ENCODE results near the gene ADAT3.

ADAT3 gene

GRCh38 chr19:1905110-1905862, at the start of gene ADAT3, which contains the start of gene SCAMP4:
ADAT3 (plus strand) TSS chr19:1905399; CDS start chr19:1912048, 6,649 bp downstream.
SCAMP4 (plus strand) TSS chr19:1905399; CDS start chr19:1915020, 9,621 bp downstream.
- peak; percentile 88 for DNase-seq (ENCODE audit: low read depth, low spot score)
- H3K4me3 ChIP-seq: peak within 1 kb of the TSS; percentile 90
- peak within 1 kb of the TSS; percentile 90 for H3K9ac ChIP-seq (ENCODE audit: insufficient read length)
- TF ChIP-seq FOXP2 (optimal IDR thresholded peaks at IDR 0.05; ENCODE audit: control extremely low read depth, extremely low read length, insufficient read depth) (no peak), POLR2AphosphoS5 (IDR thresholded peaks at IDR 0.05; ENCODE audit: borderline replicate concordance, low read depth, low read length) (peak; percentile 88), EZH2 (IDR thresholded peaks at IDR 0.05) (no peak)
- H3K9me3 ChIP-seq (ENCODE audit: low read depth, low read length): no peaks in the 10 kb centered on the region
- H3K27ac ChIP-seq: peak within 1 kb of the TSS; percentile 85
- peaks cover 6% of the 10 kb centered on the region; the same call in 1 of the 2 replicates for H3K36me3 ChIP-seq (ENCODE audit: insufficient read depth, low read length)

- Histone ChIP-seq H3K4me3 (no peak overlapping the region), H3K36me3 (ENCODE audit: insufficient read depth, low read length) (0 out of 2 replicates have a peak, but pooled peaks cover 4% of the 10 kb centered on the region), H3K9ac (ENCODE audit: insufficient read length) (no peak overlapping the region), H3K9me3 (ENCODE audit: low read depth, low read length) (no peaks in the 10 kb centered on the region), H3K27ac (peak overlapping the region; percentile 61; the same call in 1 of the 2 replicates)
- TF ChIP-seq EZH2 (IDR thresholded peaks at IDR 0.05): no peak
- no peak for TF ChIP-seq FOXP2 (optimal IDR thresholded peaks at IDR 0.05; ENCODE audit: control extremely low read depth, extremely low read length, insufficient read depth)
- no peak; the same call in 1 of the 2 replicates for TF ChIP-seq POLR2AphosphoS5 (IDR thresholded peaks at IDR 0.05; ENCODE audit: borderline replicate concordance, low read depth, low read length)
- DNase-seq (ENCODE audit: low read depth, low spot score): no peak
Measured at GRCh38 chr19:1855828-1856255, 49.4 kb upstream of the ADAT3 start.

- Histone ChIP-seq H3K36me3 (ENCODE audit: insufficient read depth, low read length) (0 out of 2 replicates have a peak, but pooled peaks cover 4% of the 10 kb centered on the region), H3K27ac (peak overlapping the region; percentile 61; the same call in 1 of the 2 replicates), H3K4me3 (no peak overlapping the region), H3K9ac (ENCODE audit: insufficient read length) (no peak overlapping the region), H3K9me3 (ENCODE audit: low read depth, low read length) (no peaks in the 10 kb centered on the region)
- DNase-seq (ENCODE audit: low read depth, low spot score): no peak
- TF ChIP-seq FOXP2 (optimal IDR thresholded peaks at IDR 0.05; ENCODE audit: control extremely low read depth, extremely low read length, insufficient read depth): no peak
- TF ChIP-seq EZH2 (IDR thresholded peaks at IDR 0.05): no peak
- no peak for TF ChIP-seq POLR2AphosphoS5 (IDR thresholded peaks at IDR 0.05; ENCODE audit: borderline replicate concordance, low read depth, low read length)
Measured at GRCh38 chr19:1856345-1856697, 48.9 kb upstream of the ADAT3 start.

- Histone ChIP-seq H3K9me3 (ENCODE audit: low read depth, low read length) (no peaks in the 10 kb centered on the region), H3K9ac (ENCODE audit: insufficient read length) (no peak overlapping the region), H3K4me3 (no peak overlapping the region), H3K36me3 (ENCODE audit: insufficient read depth, low read length) (0 out of 2 replicates have a peak, but pooled peaks cover 4% of the 10 kb centered on the region), H3K27ac (0 out of 2 replicates have a peak overlapping the region, but pooled peaks have one; percentile 25)
- no peak for DNase-seq (ENCODE audit: low read depth, low spot score)
- TF ChIP-seq FOXP2 (optimal IDR thresholded peaks at IDR 0.05; ENCODE audit: control extremely low read depth, extremely low read length, insufficient read depth): no peak
- no peak for TF ChIP-seq POLR2AphosphoS5 (IDR thresholded peaks at IDR 0.05; ENCODE audit: borderline replicate concordance, low read depth, low read length)
- no peak for TF ChIP-seq EZH2 (IDR thresholded peaks at IDR 0.05)
Measured at GRCh38 chr19:1856698-1857603, 48.2 kb upstream of the ADAT3 start.

GRCh38 chr19:1857648-1858326, 47.4 kb upstream of the ADAT3 start:
- Histone ChIP-seq H3K4me3 (no peak overlapping the region), H3K27ac (0 out of 2 replicates have a peak overlapping the region, but pooled peaks have one; percentile 25), H3K9me3 (ENCODE audit: low read depth, low read length) (no peaks in the 10 kb centered on the region), H3K9ac (ENCODE audit: insufficient read length) (no peak overlapping the region), H3K36me3 (ENCODE audit: insufficient read depth, low read length) (0 out of 2 replicates have a peak, but pooled peaks cover 4% of the 10 kb centered on the region)
- no peak; the same call in 1 of the 2 replicates for TF ChIP-seq POLR2AphosphoS5 (IDR thresholded peaks at IDR 0.05; ENCODE audit: borderline replicate concordance, low read depth, low read length)
- TF ChIP-seq FOXP2 (optimal IDR thresholded peaks at IDR 0.05; ENCODE audit: control extremely low read depth, extremely low read length, insufficient read depth): no peak
- no peak for TF ChIP-seq EZH2 (IDR thresholded peaks at IDR 0.05)
- no peak for DNase-seq (ENCODE audit: low read depth, low spot score)

GRCh38 chr19:1858412-1859081, 46.7 kb upstream of the ADAT3 start:
- Histone ChIP-seq H3K27ac (no peak overlapping the region), H3K4me3 (no peak overlapping the region), H3K36me3 (ENCODE audit: insufficient read depth, low read length) (0 out of 2 replicates have a peak, but pooled peaks cover 4% of the 10 kb centered on the region), H3K9ac (ENCODE audit: insufficient read length) (no peak overlapping the region), H3K9me3 (ENCODE audit: low read depth, low read length) (no peaks in the 10 kb centered on the region)
- TF ChIP-seq POLR2AphosphoS5 (IDR thresholded peaks at IDR 0.05; ENCODE audit: borderline replicate concordance, low read depth, low read length) (no peak; the same call in 1 of the 2 replicates), EZH2 (IDR thresholded peaks at IDR 0.05) (no peak), FOXP2 (optimal IDR thresholded peaks at IDR 0.05; ENCODE audit: control extremely low read depth, extremely low read length, insufficient read depth) (no peak)
- no peak for DNase-seq (ENCODE audit: low read depth, low spot score)

- Histone ChIP-seq H3K27ac (no peak overlapping the region), H3K9ac (ENCODE audit: insufficient read length) (no peak overlapping the region), H3K4me3 (peak overlapping the region; percentile 95), H3K9me3 (ENCODE audit: low read depth, low read length) (no peaks in the 10 kb centered on the region), H3K36me3 (ENCODE audit: insufficient read depth, low read length) (no peaks in the 10 kb centered on the region)
- DNase-seq (ENCODE audit: low read depth, low spot score): no peak
- no peak for TF ChIP-seq EZH2 (IDR thresholded peaks at IDR 0.05)
- no peak for TF ChIP-seq FOXP2 (optimal IDR thresholded peaks at IDR 0.05; ENCODE audit: control extremely low read depth, extremely low read length, insufficient read depth)
- no peak for TF ChIP-seq POLR2AphosphoS5 (IDR thresholded peaks at IDR 0.05; ENCODE audit: borderline replicate concordance, low read depth, low read length)
Measured at GRCh38 chr19:1859331-1859781, 45.8 kb upstream of the ADAT3 start.
